NB4 (cell line): ENCODE results near the gene MRPL44.
"Not testable (repeated sequence)": the region's sequence is repeated elsewhere in the genome, so short reads cannot be mapped to it uniquely, and the experiment has no call there.

Experiments used
- DNase-seq: peaks from one replicate; pipeline ENCODE4 v3.0.0; 2010; ENCODE audit warnings: low read depth
- H3K4me3 ChIP-seq: one replicate; pipeline ENCODE4 v1.5.1; 2011; ENCODE audit warnings: mild to moderate bottlenecking, low read depth, low read length, moderate library complexity
- MYC ChIP-seq: IDR thresholded peaks from 2 replicates; pipeline ENCODE4 v1.6.1; 2011; ENCODE audit warnings: low read depth, low read length
- POLR2A ChIP-seq: IDR thresholded peaks from 2 replicates; pipeline ENCODE4 v1.6.1; 2011; ENCODE audit warnings: mild to moderate bottlenecking; ENCODE audit not compliant: insufficient read length; ENCODE audit errors: extremely low read depth
- TF ChIP-seq, protein P1 (sequence below): IDR thresholded peaks from one replicate; pipeline ENCODE4 v1.5.1; 2012; ENCODE audit warnings: low read depth, low read length
- TF ChIP-seq, protein P2 (sequence below): IDR thresholded peaks from 2 replicates; pipeline ENCODE4 v1.6.1; 2011; ENCODE audit warnings: low read depth, low read length

Gene MRPL44

DNA sequence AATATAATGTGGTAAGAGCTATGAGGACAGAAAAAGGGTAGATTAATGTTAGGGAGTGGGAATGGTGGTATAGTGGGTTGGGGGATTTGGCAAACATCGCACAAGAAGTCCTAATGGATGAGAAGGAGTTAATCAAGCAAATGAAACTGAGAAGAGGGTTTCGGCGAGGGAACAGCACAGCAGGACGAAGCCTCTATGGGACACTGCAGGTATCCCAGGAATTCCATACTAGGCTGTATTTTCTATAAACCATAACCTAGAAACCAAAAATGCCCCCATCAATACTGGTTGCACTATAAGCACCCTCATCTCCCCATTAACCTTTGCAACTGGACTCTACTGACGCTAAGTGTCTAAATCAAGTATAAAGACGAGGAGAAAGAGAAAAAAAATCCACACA lies 22.4 kb upstream of the MRPL44 start:
- TF ChIP-seq MYC = no peak
- H3K4me3 ChIP-seq = no peak overlapping the region
- DNase-seq = no peak

DNA sequence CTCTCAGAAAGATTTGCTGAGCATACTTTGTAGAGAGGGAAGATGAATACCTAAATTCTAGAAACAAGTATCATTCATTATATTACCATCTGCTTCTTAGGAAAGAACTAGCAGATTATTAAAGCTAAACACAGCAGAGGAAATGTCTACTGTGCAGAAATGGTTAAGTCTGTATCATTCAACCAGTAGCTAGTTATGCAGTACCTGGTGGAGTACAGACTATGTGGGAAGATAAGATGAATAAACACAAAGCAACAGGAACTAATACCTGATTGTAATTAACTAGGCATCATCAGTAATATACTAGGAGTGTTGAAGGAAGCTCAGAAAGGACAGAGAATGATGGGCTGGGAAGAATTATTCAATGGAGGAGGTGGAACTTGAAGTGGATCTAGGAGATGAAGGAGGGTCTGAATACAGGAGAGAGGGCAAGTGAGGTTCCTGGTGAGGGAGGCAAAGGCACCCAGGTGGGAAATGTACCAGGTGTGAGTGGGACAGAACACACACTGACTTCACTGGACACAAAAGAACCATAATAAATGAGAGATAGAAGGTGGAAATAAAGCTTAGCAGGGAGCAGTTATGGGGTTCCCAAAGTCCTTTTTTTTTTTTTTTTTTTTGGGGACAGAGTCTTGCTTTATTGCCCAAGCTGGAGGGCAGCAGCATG lies 21.7 kb upstream of the MRPL44 start:
- H3K4me3 ChIP-seq = no peak overlapping the region
- DNase-seq = no peak
- TF ChIP-seq MYC = no peak
- TF ChIP-seq POLR2A = no peak
- TF ChIP-seq, protein P1, sequence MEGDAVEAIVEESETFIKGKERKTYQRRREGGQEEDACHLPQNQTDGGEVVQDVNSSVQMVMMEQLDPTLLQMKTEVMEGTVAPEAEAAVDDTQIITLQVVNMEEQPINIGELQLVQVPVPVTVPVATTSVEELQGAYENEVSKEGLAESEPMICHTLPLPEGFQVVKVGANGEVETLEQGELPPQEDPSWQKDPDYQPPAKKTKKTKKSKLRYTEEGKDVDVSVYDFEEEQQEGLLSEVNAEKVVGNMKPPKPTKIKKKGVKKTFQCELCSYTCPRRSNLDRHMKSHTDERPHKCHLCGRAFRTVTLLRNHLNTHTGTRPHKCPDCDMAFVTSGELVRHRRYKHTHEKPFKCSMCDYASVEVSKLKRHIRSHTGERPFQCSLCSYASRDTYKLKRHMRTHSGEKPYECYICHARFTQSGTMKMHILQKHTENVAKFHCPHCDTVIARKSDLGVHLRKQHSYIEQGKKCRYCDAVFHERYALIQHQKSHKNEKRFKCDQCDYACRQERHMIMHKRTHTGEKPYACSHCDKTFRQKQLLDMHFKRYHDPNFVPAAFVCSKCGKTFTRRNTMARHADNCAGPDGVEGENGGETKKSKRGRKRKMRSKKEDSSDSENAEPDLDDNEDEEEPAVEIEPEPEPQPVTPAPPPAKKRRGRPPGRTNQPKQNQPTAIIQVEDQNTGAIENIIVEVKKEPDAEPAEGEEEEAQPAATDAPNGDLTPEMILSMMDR = no peak
- TF ChIP-seq, protein P2, sequence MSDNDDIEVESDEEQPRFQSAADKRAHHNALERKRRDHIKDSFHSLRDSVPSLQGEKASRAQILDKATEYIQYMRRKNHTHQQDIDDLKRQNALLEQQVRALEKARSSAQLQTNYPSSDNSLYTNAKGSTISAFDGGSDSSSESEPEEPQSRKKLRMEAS = no peak

DNA sequence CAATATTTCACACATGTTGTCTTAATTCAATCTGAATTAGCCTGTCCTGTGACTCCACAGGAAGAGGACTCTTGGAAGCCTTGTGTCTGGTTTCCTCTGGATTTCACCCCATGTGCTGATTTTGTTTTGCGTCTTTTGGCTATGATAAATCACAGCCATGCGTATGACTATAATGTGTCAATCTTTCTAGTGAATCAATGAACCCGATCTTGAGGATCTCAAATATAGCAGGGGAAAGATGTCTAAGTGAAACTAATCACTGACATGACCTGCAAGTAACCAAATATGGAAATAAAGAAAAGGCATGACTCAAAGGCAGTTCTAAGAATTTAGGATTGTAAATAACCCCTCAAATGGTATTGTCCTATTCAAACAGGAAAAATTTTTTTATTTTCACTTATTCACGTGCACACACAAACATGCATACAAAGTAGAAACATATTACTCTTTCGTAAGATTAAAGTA lies 20.4 kb upstream of the MRPL44 start:
- TF ChIP-seq MYC (no peak), POLR2A (no peak)
- TF ChIP-seq, protein P2 = no peak
- TF ChIP-seq, protein P1 = no peak
- no peak for DNase-seq
- H3K4me3 ChIP-seq = no peak overlapping the region

DNA sequence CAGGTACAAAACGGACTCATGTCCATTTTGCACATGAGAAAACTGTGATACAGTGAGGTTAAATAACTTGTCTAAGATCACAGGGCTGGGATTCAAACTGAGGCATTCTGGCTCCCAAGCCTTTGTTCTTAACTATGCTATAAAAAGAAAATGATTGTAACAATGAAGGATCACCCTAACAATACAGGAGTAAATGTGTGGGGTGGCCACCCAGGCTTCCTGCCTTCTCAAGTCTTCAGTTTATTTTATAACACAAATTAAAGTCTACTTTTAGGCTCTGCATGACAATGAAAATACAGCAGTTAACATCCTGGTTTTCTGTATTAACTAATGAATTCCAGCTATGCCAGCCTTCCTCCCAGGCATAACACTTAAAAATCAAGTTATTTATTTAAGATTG lies 19.7 kb upstream of the MRPL44 start:
- H3K4me3 ChIP-seq = no peak overlapping the region
- DNase-seq = no peak
- TF ChIP-seq POLR2A (no peak), MYC (no peak)
- TF ChIP-seq, protein P1 = no peak
- TF ChIP-seq, protein P2 = no peak

DNA sequence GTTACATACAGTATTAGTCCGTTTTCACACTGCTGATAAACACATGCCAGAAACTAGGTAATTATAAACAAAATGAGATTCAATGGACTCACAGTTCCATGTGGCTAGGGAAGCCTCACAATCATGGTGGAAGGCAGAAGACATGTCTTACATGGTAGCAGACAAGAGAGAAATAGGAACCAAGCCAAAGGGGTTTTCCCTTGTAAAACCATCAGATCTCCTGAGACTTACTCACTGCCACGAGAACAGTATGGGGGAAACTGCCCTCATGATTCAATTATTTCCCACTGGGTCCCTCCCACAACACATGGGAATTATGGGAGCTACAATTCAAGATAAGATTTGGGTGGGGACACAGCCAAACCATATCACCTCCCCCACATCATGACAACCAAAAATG lies 17.8 kb upstream of the MRPL44 start:
- not testable (repeated sequence) for H3K4me3 ChIP-seq
- DNase-seq = peak; percentile 50

DNA sequence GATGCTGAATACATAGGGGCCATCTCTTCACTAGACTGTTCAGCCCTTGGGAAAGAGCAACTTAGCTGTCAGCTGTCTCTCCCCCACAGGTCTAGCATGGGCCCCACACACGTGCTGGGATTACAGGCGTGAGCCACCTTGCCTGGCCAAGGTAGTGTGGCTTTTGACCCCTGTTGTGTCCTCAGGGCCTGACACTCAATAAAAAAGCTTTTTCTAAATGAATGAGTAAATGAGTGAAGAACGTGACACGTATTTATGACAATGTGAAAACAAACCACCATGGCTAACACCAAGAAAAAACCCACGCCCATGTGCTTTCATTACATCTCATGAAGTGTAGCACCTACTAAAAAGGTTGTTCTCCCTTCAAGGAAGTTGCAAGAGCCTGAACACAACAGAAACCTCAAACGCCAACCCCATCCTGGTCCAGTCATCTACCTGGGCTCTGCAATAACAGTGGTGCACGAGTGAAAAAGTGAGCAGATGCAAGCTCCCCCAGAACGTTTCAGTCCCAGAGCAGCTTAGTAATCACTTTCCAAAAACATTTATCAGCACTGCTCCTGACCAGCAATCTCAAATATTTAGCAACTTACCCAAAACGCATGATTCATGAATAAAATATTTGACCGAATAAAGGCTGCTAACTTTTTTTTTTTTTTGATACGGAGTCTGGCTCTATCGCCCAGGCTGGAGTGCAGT lies 15.5 kb upstream of the MRPL44 start:
- no peak for DNase-seq
- H3K4me3 ChIP-seq = no peak overlapping the region
- TF ChIP-seq POLR2A (no peak), MYC (no peak)
- TF ChIP-seq, protein P1 = no peak
- TF ChIP-seq, protein P2 = no peak

DNA sequence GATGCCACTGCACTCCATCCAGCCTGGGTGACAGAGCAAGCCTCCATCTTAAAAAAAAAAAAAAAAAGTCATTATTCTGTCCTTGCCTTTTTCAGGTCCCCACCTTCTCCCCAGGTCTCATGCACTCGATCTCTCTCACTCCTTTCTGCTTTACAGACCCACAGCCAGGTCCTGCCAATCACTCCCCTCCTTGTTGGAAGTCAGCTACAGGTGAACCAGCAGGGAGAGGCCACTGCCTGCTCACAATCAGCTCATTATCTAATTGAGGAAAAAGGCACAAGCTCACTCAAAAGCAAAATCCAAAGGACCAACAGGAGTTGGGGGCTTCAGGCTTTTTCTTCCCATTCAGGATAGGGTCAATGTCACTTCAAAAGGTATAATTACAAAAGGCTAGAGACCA lies 14.1 kb upstream of the MRPL44 start:
- no peak for TF ChIP-seq POLR2A
- TF ChIP-seq, protein P2 = no peak
- DNase-seq = no peak
- no peak overlapping the region for H3K4me3 ChIP-seq
